Esophagus muscularis mucosa (tissue), 3 donors: Measurements from ENCODE around the gene SLCO2A1.

Experiments
- CTCF ChIP-seq, 3 experiments: fragments of 200-600 bp in 2 of 3; fragments of 450-650 bp in 1 of 3; sonication (generic) in 2 of 3; IDR thresholded peaks; one replicate each; pipeline ENCODE4 v1.5.1; 2017 to 2019; ENCODE audit warnings: antibody characterized with exemption in 3 of 3, mild to moderate bottlenecking in 2 of 3, moderate library complexity in 1 of 3
- POLR2A ChIP-seq: fragments of 450-650 bp; IDR thresholded peaks from one replicate; pipeline ENCODE4 v1.6.1; 2017; ENCODE audit warnings: antibody characterized with exemption, moderate library complexity, mild to moderate bottlenecking, low read depth
- POLR2AphosphoS5 ChIP-seq, 2 donors: sonication (generic); formaldehyde crosslinking; IDR thresholded peaks; one replicate each; pipeline ENCODE4 v1.6.1; 2017; ENCODE audit warnings: antibody characterized with exemption in 2 of 2

- no peak for TF ChIP-seq CTCF (IDR thresholded peaks at IDR 0.05)
- TF ChIP-seq POLR2AphosphoS5 (IDR thresholded peaks at IDR 0.05): no peak
- TF ChIP-seq POLR2A: no peak
These were observed 45.8 kb upstream of the SLCO2A1 start for GRCh38 chr3:134075568-134075825.
